Astrocyte (in vitro differentiated cells and primary cell): ENCODE results near the gene GLIPR1L1. TPM values are rescaled to one million over a fixed set of nuclear protein-coding genes. Genes with fewer than 3 reads are reported as not detected.

ENCODE experiments used
- DNase-seq: peaks from one replicate; pipeline ENCODE4 v3.0.0-alpha.2; 2010; ENCODE audit warnings: low read depth
- FAIRE-seq: peaks from 2 replicates; lab custom pipeline; 2011; peaks lifted over from hg19 to GRCh38; lab: Jason Lieb, UNC
- H2AFZ ChIP-seq: 2 replicates; pipeline ENCODE4 v1.6.0; 2012; ENCODE audit warnings: low read depth, low read length, inconsistent platforms
- H3K27ac ChIP-seq: 2 replicates; pipeline ENCODE4 v1.5.1; 2011; ENCODE audit warnings: low read depth, low read length, inconsistent platforms
- H3K27me3 ChIP-seq: 2 replicates; pipeline ENCODE4 v1.6.0; 2011; ENCODE audit warnings: low read length, inconsistent platforms; ENCODE audit not compliant: insufficient read depth
- H3K36me3 ChIP-seq: 2 replicates; pipeline ENCODE4 v1.5.1; 2011; ENCODE audit warnings: low read length, inconsistent platforms; ENCODE audit not compliant: insufficient read depth
- H3K4me1 ChIP-seq: 2 replicates; pipeline ENCODE4 v1.5.1; 2011; ENCODE audit warnings: low read length, inconsistent platforms; ENCODE audit not compliant: insufficient read depth
- H3K4me2 ChIP-seq: 2 replicates; pipeline ENCODE4 v1.6.0; 2012; ENCODE audit warnings: low read length, inconsistent platforms
- H3K4me3 ChIP-seq: 2 replicates; pipeline ENCODE4 v1.5.1; 2011; ENCODE audit warnings: low read depth, mild to moderate bottlenecking, low read length, inconsistent platforms; ENCODE audit not compliant: insufficient read depth
- H3K79me2 ChIP-seq: 2 replicates; pipeline ENCODE4 v1.6.0; 2012; ENCODE audit warnings: mild to moderate bottlenecking, low read length, inconsistent platforms; ENCODE audit not compliant: insufficient read depth
- H3K9ac ChIP-seq: 2 replicates; pipeline ENCODE4 v1.6.0; 2012; ENCODE audit warnings: mild to moderate bottlenecking, low read length, inconsistent platforms
- H3K9me3 ChIP-seq: 2 replicates; pipeline ENCODE4 v1.5.1; 2012; ENCODE audit warnings: low read depth, mild to moderate bottlenecking, low read length, inconsistent platforms; ENCODE audit not compliant: insufficient read depth
- H4K20me1 ChIP-seq: 2 replicates; pipeline ENCODE4 v1.6.0; 2012; ENCODE audit warnings: low read length, inconsistent platforms; ENCODE audit not compliant: insufficient read depth
- H3K27ac Mint-ChIP-seq: one replicate; pipeline ENCODE4 v1.8.0; 2021; ENCODE audit warnings: mild to moderate bottlenecking, mixed read lengths; ENCODE audit not compliant: unreplicated experiment
- H3K27me3 Mint-ChIP-seq: one replicate; pipeline ENCODE4 v1.8.0; 2021; ENCODE audit warnings: low read depth, mixed read lengths; ENCODE audit not compliant: unreplicated experiment
- H3K36me3 Mint-ChIP-seq: one replicate; pipeline ENCODE4 v1.8.0; 2021; ENCODE audit warnings: low read depth, mixed read lengths; ENCODE audit not compliant: unreplicated experiment
- H3K4me1 Mint-ChIP-seq: one replicate; pipeline ENCODE4 v1.8.0; 2021; ENCODE audit warnings: low read depth, mixed read lengths; ENCODE audit not compliant: unreplicated experiment
- H3K4me3 Mint-ChIP-seq: one replicate; pipeline ENCODE4 v1.8.0; 2021; ENCODE audit warnings: mild to moderate bottlenecking, moderate library complexity, mixed read lengths; ENCODE audit not compliant: unreplicated experiment
- H3K9me3 Mint-ChIP-seq: one replicate; pipeline ENCODE4 v1.8.0; 2021; ENCODE audit warnings: mild to moderate bottlenecking, mixed read lengths; ENCODE audit not compliant: unreplicated experiment
- EZH2 ChIP-seq: IDR thresholded peaks from 2 replicates; pipeline ENCODE4 v1.6.1; 2012; ENCODE audit warnings: mild to moderate bottlenecking, low read length, inconsistent platforms; ENCODE audit not compliant: insufficient read depth
- total RNA-seq: library from RNA; stranded (reverse); gene quantifications from 2 replicates; pipeline ENCODE4 v1.2.1, GENCODE V29; 2021
- TF ChIP-seq, protein P1 (sequence below): IDR thresholded peaks from 2 replicates; pipeline ENCODE4 v1.5.1; 2011; ENCODE audit warnings: low read depth, mild to moderate bottlenecking, inconsistent platforms, low read length, moderate library complexity; ENCODE audit not compliant: insufficient read depth

GLIPR1L1 gene
- total RNA-seq, 1 donor from 2014 or later = not detected

DNA sequence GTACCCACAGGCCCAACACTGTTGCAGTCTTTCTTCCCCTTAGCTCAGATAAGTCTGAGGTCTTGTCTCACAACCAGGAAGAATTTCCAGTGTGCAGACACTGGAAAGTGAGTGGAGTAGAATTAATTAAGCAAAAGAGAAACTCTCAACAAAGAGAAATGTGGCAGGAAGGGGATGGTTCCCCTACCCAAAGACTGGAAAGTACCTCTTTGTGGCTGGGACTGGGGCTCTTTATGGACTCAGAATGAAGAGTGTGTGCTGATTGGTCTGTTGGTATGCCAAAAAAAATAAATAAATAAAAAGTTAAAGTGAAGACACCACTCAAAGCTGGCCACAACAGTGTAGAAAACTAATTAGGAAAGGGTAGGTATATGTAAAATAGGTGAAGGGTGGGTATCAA lies 26.4 kb downstream of the GLIPR1L1 start:
- no peak for FAIRE-seq
- Histone ChIP-seq H3K36me3 (no peaks in the 10 kb centered on the region), H3K27ac (no peak overlapping the region), H3K9ac (no peak overlapping the region), H3K4me2 (no peak overlapping the region), H3K27me3 (no peaks in the 10 kb centered on the region), H4K20me1 (no peaks in the 10 kb centered on the region), H3K4me3 (no peak overlapping the region), H2AFZ (no peak overlapping the region), H3K9me3 (no peaks in the 10 kb centered on the region), H3K79me2 (no peaks in the 10 kb centered on the region), H3K4me1 (no peaks in the 10 kb centered on the region)
- Mint-ChIP-seq H3K4me3 (no peak overlapping the region), H3K36me3 (no peaks in the 10 kb centered on the region), H3K9me3 (peaks cover 2% of the 10 kb centered on the region), H3K4me1 (no peaks in the 10 kb centered on the region), H3K27ac (no peak overlapping the region), H3K27me3 (no peaks in the 10 kb centered on the region)
- TF ChIP-seq EZH2 = no peak
- TF ChIP-seq, protein P1, sequence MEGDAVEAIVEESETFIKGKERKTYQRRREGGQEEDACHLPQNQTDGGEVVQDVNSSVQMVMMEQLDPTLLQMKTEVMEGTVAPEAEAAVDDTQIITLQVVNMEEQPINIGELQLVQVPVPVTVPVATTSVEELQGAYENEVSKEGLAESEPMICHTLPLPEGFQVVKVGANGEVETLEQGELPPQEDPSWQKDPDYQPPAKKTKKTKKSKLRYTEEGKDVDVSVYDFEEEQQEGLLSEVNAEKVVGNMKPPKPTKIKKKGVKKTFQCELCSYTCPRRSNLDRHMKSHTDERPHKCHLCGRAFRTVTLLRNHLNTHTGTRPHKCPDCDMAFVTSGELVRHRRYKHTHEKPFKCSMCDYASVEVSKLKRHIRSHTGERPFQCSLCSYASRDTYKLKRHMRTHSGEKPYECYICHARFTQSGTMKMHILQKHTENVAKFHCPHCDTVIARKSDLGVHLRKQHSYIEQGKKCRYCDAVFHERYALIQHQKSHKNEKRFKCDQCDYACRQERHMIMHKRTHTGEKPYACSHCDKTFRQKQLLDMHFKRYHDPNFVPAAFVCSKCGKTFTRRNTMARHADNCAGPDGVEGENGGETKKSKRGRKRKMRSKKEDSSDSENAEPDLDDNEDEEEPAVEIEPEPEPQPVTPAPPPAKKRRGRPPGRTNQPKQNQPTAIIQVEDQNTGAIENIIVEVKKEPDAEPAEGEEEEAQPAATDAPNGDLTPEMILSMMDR = no peak
- DNase-seq = no peak

DNA sequence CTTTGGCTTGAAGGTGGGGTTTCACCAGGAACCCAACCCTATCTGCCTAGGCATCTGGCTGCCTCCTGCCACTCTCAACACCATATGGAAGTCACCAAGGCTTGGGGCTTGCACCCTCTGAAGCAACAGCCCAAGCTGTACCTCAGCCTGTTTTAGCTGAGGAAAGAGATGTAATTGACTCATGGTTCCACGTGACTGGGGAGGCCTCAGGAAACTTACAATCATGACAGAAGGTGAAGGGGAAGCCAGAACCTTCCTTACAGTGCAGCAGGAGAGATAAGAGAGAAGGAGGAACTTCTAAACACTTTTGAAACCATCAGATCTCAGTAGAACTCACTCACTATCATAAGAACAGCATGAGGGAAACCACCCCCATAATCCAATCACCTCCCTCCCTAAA lies 26.9 kb downstream of the GLIPR1L1 start:
- Histone ChIP-seq H3K36me3 (no peaks in the 10 kb centered on the region), H2AFZ (no peak overlapping the region), H3K4me1 (peaks cover 4% of the 10 kb centered on the region), H3K9me3 (no peaks in the 10 kb centered on the region), H3K27ac (no peak overlapping the region), H4K20me1 (no peaks in the 10 kb centered on the region), H3K79me2 (no peaks in the 10 kb centered on the region), H3K27me3 (no peaks in the 10 kb centered on the region), H3K9ac (no peak overlapping the region), H3K4me3 (no peak overlapping the region), H3K4me2 (no peak overlapping the region)
- DNase-seq (no peak), FAIRE-seq (peak; percentile 39)
- Mint-ChIP-seq H3K4me1 (peaks cover 5% of the 10 kb centered on the region), H3K9me3 (peaks cover 2% of the 10 kb centered on the region), H3K27me3 (no peaks in the 10 kb centered on the region), H3K36me3 (no peaks in the 10 kb centered on the region), H3K4me3 (no peak overlapping the region), H3K27ac (no peak overlapping the region)
- no peak for TF ChIP-seq EZH2
- TF ChIP-seq, protein P1 = no peak

DNA sequence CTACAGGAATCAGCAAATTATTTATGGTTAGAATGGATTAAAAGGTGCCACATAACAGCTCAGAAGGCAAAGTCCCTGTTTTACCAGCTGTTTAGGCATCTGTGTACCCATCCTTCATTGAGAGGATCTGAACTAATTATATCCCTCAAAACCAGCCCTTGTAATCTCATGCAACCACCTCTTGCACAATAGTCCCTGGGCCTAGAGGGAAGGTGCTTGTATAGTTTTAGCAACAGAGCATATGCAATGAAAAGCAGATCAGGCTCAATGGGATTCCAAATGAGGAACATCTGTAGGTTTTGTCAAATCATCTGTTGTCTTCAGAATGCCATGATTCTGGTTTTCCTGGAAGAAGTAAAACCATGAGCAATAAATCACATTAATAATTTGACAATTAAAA lies 30.4 kb downstream of the GLIPR1L1 start:
- peaks cover 11% of the 10 kb centered on the region for H3K4me1 Mint-ChIP-seq
- Histone ChIP-seq H3K4me3 (no peak overlapping the region), H3K27ac (no peak overlapping the region), H2AFZ (no peak overlapping the region), H3K27me3 (no peaks in the 10 kb centered on the region), H3K36me3 (no peaks in the 10 kb centered on the region), H3K9me3 (no peaks in the 10 kb centered on the region), H3K4me1 (peaks cover 10% of the 10 kb centered on the region), H4K20me1 (no peaks in the 10 kb centered on the region), H3K4me2 (no peak overlapping the region), H3K79me2 (no peaks in the 10 kb centered on the region), H3K9ac (no peak overlapping the region)
- peaks cover 2% of the 10 kb centered on the region for H3K9me3 Mint-ChIP-seq
- DNase-seq (no peak), FAIRE-seq (no peak)
- no peaks in the 10 kb centered on the region for H3K36me3 Mint-ChIP-seq
- no peaks in the 10 kb centered on the region for H3K27me3 Mint-ChIP-seq
- TF ChIP-seq EZH2 = no peak
- TF ChIP-seq, protein P1 = no peak
- no peak overlapping the region for H3K27ac Mint-ChIP-seq
- no peak overlapping the region for H3K4me3 Mint-ChIP-seq
